HG02938 (cell line): ENCODE measurements around the gene ZBTB38.

Experiments used
- ATAC-seq: cut with Tn5 transposase; IDR thresholded peaks from one replicate; pipeline ENCODE4 v1.9.1; 2021; ENCODE audit warnings: mild to moderate bottlenecking, moderate library complexity; ENCODE audit not compliant: unreplicated experiment

Gene ZBTB38

GRCh38 chr3:141338881-141339280 is 29.4 kb upstream of the ZBTB38 start:
- no peak for ATAC-seq

- ATAC-seq = no peak
Measured at GRCh38 chr3:141341536-141341935, 26.8 kb upstream of the ZBTB38 start.

GRCh38 chr3:141342386-141342785 is 25.9 kb upstream of the ZBTB38 start:
- no peak for ATAC-seq

GRCh38 chr3:141343077-141343476 is 25.2 kb upstream of the ZBTB38 start:
- ATAC-seq = no peak

GRCh38 chr3:141343865-141344271 is 24.4 kb upstream of the ZBTB38 start:
- ATAC-seq = no peak

GRCh38 chr3:141345528-141345927 is 22.8 kb upstream of the ZBTB38 start:
- no peak for ATAC-seq

GRCh38 chr3:141346007-141346406 is 22.3 kb upstream of the ZBTB38 start:
- no peak for ATAC-seq

GRCh38 chr3:141346418-141346817 is 21.9 kb upstream of the ZBTB38 start:
- ATAC-seq = no peak

- no peak for ATAC-seq
Measured at GRCh38 chr3:141346839-141347238, 21.5 kb upstream of the ZBTB38 start.

- no peak for ATAC-seq
Measured at GRCh38 chr3:141348837-141349236, 19.5 kb upstream of the ZBTB38 start.

GRCh38 chr3:141349711-141350110 is 18.6 kb upstream of the ZBTB38 start:
- no peak for ATAC-seq

- ATAC-seq = no peak
Measured at GRCh38 chr3:141350666-141351065, 17.6 kb upstream of the ZBTB38 start.

GRCh38 chr3:141352262-141352984 is 15.9 kb upstream of the ZBTB38 start:
- no peak for ATAC-seq

- ATAC-seq = no peak
Measured at GRCh38 chr3:141353652-141354495, 14.4 kb upstream of the ZBTB38 start.

GRCh38 chr3:141354517-141354916 is 13.8 kb upstream of the ZBTB38 start:
- ATAC-seq = no peak

GRCh38 chr3:141355242-141355641 is 13.1 kb upstream of the ZBTB38 start:
- no peak for ATAC-seq

- ATAC-seq = no peak
Measured at GRCh38 chr3:141356046-141356445, 12.3 kb upstream of the ZBTB38 start.

- ATAC-seq = no peak
Measured at GRCh38 chr3:141360888-141361598, 7.3 kb upstream of the ZBTB38 start.

- ATAC-seq = no peak
Measured at GRCh38 chr3:141362736-141363135, 5.6 kb upstream of the ZBTB38 start.

GRCh38 chr3:141365201-141365600 is 3.1 kb upstream of the ZBTB38 start:
- ATAC-seq = no peak

GRCh38 chr3:141366285-141367037 is 1.8 kb upstream of the ZBTB38 start:
- no peak for ATAC-seq
